NCI-H460 (cell line): ENCODE measurements around the gene PSMB11. TPM values are rescaled to one million over a fixed set of nuclear protein-coding genes. Genes with fewer than 3 reads are reported as not detected.
A peak's percentile ranks its signal among the peaks of the same experiment; 100 is the strongest.

ENCODE experiments used
- DNase-seq: peaks from one replicate; pipeline ENCODE4 v3.0.0-alpha.2; 2016; ENCODE audit warnings: low read depth; ENCODE audit errors: extremely low read depth
- total RNA-seq: library from RNA; depleted of rRNA; stranded (reverse); fragments of >200 nt; shearing (Covaris generic); gene quantifications from 2 replicates; pipeline ENCODE4 v1.2.3, GENCODE V29; 2014; rRNA removed

Gene PSMB11
- total RNA-seq, 1 experiment from 2014 or later, result not detected

DNA sequence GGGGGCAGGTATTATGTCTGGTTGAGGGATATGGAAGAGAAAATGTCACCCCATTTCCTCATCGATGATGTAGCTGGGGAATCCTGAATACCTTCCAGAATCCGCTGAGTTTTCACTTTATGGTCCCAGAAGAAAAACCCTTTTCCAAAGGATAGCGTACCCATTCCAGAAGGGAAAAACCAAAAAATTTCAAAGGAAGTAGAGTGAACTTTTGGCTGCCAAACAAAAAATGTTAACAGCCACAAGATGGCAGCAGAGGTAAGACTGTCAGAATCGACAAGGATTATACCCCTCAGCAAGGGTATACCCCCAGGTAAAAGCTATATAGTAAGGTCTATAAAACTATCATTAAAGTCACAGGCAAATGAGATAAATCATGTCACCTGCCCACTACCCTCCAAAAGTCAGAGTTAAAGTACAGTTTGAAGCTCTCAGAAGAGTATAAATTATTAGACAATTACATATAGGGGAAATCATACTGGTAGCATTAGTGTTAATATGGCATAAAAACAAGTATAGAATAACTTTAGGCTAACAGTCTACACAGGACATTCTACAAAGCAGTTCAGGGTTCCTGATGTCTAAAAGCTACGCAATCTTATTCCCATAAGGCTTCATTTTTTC is 34.9 kb downstream of the PSMB11 start:
- DNase-seq, result no peak

- no peak for DNase-seq
Measured at GRCh38 chr14:23077962-23078361, 36.0 kb downstream of the PSMB11 start.

DNA sequence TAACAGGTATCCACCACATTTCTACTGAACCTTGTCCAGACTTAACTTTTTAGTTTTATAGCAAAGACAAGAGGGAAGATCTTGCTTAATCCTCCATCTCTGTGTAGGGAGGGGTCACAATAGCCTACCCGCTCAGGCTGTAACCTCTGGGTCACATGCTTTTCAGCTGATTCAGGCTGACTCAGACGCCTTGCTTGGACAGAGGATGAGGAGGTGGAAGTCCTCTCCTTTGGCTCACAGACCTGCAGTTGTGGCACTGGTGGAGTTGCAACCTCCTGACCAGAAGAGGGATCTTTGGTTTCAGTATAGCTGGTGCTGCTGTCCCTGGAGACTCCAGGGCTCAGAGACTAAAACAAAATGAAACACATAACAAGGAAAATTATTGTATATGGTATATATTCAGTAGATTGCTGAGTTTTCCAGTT is 36.7 kb downstream of the PSMB11 start:
- DNase-seq, result peak; percentile 78

GRCh38 chr14:23079716-23080115 is 37.7 kb downstream of the PSMB11 start:
- DNase-seq, result no peak

DNA sequence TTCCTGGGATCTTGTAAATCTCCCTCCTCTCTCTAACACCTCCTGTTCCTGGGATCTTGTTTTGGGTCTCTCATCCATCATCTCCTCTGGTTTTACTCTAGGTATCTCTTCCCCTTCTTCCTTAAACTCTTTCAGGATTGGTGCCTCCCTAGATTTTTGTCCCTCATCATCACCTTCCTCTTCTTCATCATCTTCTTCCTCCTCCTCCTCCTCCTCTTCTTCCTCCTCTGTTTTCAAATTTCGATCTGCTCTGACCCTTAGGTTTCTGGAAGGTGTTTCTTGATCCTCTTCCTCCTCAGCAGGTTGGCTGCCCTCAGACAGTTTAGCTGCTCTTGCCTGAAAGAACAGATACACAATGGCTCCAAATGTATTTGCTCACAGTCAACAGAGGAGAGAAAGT is 38.5 kb downstream of the PSMB11 start:
- no peak for DNase-seq

GRCh38 chr14:23085458-23085857 is 43.4 kb downstream of the PSMB11 start:
- DNase-seq, result no peak

DNA sequence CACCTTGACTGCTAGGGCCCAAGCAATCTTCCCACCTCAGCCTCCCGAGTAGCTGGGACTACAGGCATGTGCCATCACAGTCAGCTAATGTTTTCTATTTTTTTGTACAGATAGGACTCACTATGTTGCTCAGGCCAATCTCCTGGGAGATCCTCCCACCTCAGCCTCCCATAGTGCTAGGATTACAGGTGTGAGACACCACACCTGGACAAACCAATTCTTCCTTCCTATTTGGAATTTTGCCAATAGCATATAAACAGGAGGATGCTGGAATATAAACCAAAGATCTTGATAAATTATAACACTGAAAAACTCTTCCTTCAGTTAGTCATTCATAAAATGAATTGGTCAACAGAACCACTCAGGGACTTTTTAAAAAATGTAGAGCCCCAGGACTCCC is 44.6 kb downstream of the PSMB11 start:
- DNase-seq, result no peak

- DNase-seq, result no peak
Measured at GRCh38 chr14:23089498-23090253, 47.7 kb downstream of the PSMB11 start.

GRCh38 chr14:23090254-23090636 is 48.2 kb downstream of the PSMB11 start:
- DNase-seq, result no peak

GRCh38 chr14:23091294-23092225 is 49.5 kb downstream of the PSMB11 start:
- no peak for DNase-seq

GRCh38 chr14:23093104-23093503 is 51.1 kb downstream of the PSMB11 start:
- DNase-seq, result no peak

GRCh38 chr14:23093526-23093925 is 51.5 kb downstream of the PSMB11 start:
- no peak for DNase-seq

Other genes with a start within 250 kb of the PSMB11 start
- gene SLC7A7, start 226.8 kb upstream of the PSMB11 start, total RNA-seq, result 1.1 TPM in 1 of 2 replicates, not detected in the other
- 58.9 and 68.9 TPM in 2 replicates for gene MRPL52, start 212.3 kb upstream of the PSMB11 start, total RNA-seq
- gene MMP14, start 205.6 kb upstream of the PSMB11 start, total RNA-seq, result 0.30 and 0.89 TPM in 2 replicates
- 102 and 107 TPM in 2 replicates for gene LRP10, start 170.5 kb upstream of the PSMB11 start, total RNA-seq
- gene REM2, start 159.0 kb upstream of the PSMB11 start, total RNA-seq, result 0.32 and 0.37 TPM in 2 replicates
- gene RBM23, start 123.1 kb upstream of the PSMB11 start, total RNA-seq, result 54.4 and 64.8 TPM in 2 replicates
- 147 and 170 TPM in 2 replicates for gene PRMT5, start 112.8 kb upstream of the PSMB11 start, total RNA-seq
- gene HAUS4, start 85.1 kb upstream of the PSMB11 start, total RNA-seq, result 77.6 and 81.7 TPM in 2 replicates
- gene AJUBA, start 59.7 kb upstream of the PSMB11 start, total RNA-seq, result 61.0 and 75.1 TPM in 2 replicates
- 12.8 and 15.1 TPM in 2 replicates for gene C14orf93, start 32.1 kb upstream of the PSMB11 start, total RNA-seq
- 191 and 254 TPM in 2 replicates for gene PSMB5, start 7.3 kb upstream of the PSMB11 start, total RNA-seq
- gene CDH24, start 15.3 kb downstream of the PSMB11 start, total RNA-seq, result 4.4 and 4.6 TPM in 2 replicates
- 73.8 and 92.9 TPM in 2 replicates for gene ACIN1, start 52.9 kb downstream of the PSMB11 start, total RNA-seq
- 41.5 and 45.7 TPM in 2 replicates for gene C14orf119, start 53.3 kb downstream of the PSMB11 start, total RNA-seq
- not detected in 2 replicates for gene CIROP, start 62.8 kb downstream of the PSMB11 start, total RNA-seq
- gene CEBPE, start 77.0 kb downstream of the PSMB11 start, total RNA-seq, result not detected in 2 replicates
- 1.0 and 1.1 TPM in 2 replicates for gene SLC7A8, start 141.4 kb downstream of the PSMB11 start, total RNA-seq
- not detected in 2 replicates for gene RNF212B, start 195.7 kb downstream of the PSMB11 start, total RNA-seq
- gene HOMEZ, start 243.9 kb downstream of the PSMB11 start, total RNA-seq, result 7.1 and 7.8 TPM in 2 replicates